Mammary epithelial cell (primary cell): ENCODE results near the gene FIBP.

Experiments used
- CTCF ChIP-seq, 2 donors: IDR thresholded peaks in 1 of 2; conservative IDR thresholded peaks in 1 of 2; 2 replicates each; pipeline ENCODE4 v1.5.1; 2011 to 2012; ENCODE audit warnings: inconsistent platforms in 2 of 2, low read length in 2 of 2, mild to moderate bottlenecking in 2 of 2, control low read depth in 1 of 2, low read depth in 1 of 2; ENCODE audit not compliant: insufficient read depth in 1 of 2; ENCODE audit errors: extremely low read depth in 1 of 2
- EZH2 ChIP-seq: IDR thresholded peaks from 2 replicates; pipeline ENCODE4 v1.6.1; 2012; ENCODE audit warnings: low read length, inconsistent platforms, borderline replicate concordance

GRCh38 chr11:65900899-65901180 lies 12.6 kb upstream of the FIBP start:
- no peak for TF ChIP-seq CTCF (conservative IDR thresholded peaks at IDR 0.05 in 1 of 2, IDR thresholded peaks at IDR 0.05 in 1 of 2; ENCODE audit: extremely low read depth in 1 of 2, insufficient read depth in 1 of 2, low read depth in 1 of 2, low read length in 2 of 2)
- TF ChIP-seq EZH2: no peak
